SU-DHL-6 (cell line): ENCODE data around the gene NCAPH2.

Experiments
- H2AFZ ChIP-seq: fragments of 200-600 bp; sonication (generic); 2 replicates; pipeline ENCODE4 v1.6.1; 2014; ENCODE audit warnings: low read depth, mild to moderate bottlenecking, moderate library complexity, mixed read lengths, antibody characterized with exemption, low read length; ENCODE audit not compliant: severe bottlenecking
- H3F3A ChIP-seq: fragments of 200-600 bp; shearing (Covaris generic); 2 replicates; pipeline ENCODE4 v1.6.0; 2016; ENCODE audit warnings: antibody characterized with exemption, mild to moderate bottlenecking; ENCODE audit not compliant: insufficient read depth
- H3K27ac ChIP-seq: fragments of 200-600 bp; sonication (generic); 2 replicates; pipeline ENCODE4 v1.5.1; 2016; ENCODE audit warnings: low read depth, mild to moderate bottlenecking, low read length, moderate library complexity, mixed read lengths
- H3K27me3 ChIP-seq: fragments of 200-600 bp; sonication (generic), shearing (Covaris generic); 2 replicates; pipeline ENCODE4 v1.6.0; 2014; ENCODE audit warnings: mild to moderate bottlenecking, low read length
- H3K36me3 ChIP-seq: fragments of 200-600 bp; sonication (generic); 2 replicates; pipeline ENCODE4 v1.6.1; 2014; ENCODE audit warnings: mild to moderate bottlenecking, low read length, mixed read lengths
- H3K4me2 ChIP-seq: fragments of 300-600, 200-600 bp; shearing (Covaris generic), sonication (generic); 2 replicates; pipeline ENCODE4 v1.6.0; 2014; ENCODE audit warnings: low read length, low read depth, mild to moderate bottlenecking; ENCODE audit not compliant: poor library complexity, severe bottlenecking
- H3K4me3 ChIP-seq: fragments of 200-600 bp; sonication (generic); 2 replicates; pipeline ENCODE4 v1.5.1; 2014; ENCODE audit warnings: antibody characterized with exemption, low read length, mild to moderate bottlenecking, mixed read lengths; ENCODE audit not compliant: insufficient read depth, poor library complexity, severe bottlenecking
- H3K79me2 ChIP-seq: fragments of 200-600 bp; sonication (generic); 2 replicates; pipeline ENCODE4 v1.6.1; 2014; ENCODE audit warnings: mild to moderate bottlenecking, low read length, moderate library complexity; ENCODE audit not compliant: insufficient read depth
- H3K9ac ChIP-seq: fragments of 200-600 bp; sonication (generic); 2 replicates; pipeline ENCODE4 v1.7.0; 2014; ENCODE audit warnings: mild to moderate bottlenecking, low read length
- H3K9me2 ChIP-seq: fragments of 200-600 bp; sonication (generic); replicated peaks from 2 replicates; pipeline ENCODE4 v1.6.1; 2014; ENCODE audit warnings: low read length; ENCODE audit not compliant: insufficient read depth
- H3K9me3 ChIP-seq: fragments of 200-600 bp; sonication (generic); 2 replicates; pipeline ENCODE4 v1.6.1; 2014; ENCODE audit warnings: low read length, mixed read lengths; ENCODE audit not compliant: insufficient read depth
- H4K20me1 ChIP-seq: fragments of 200-600 bp; sonication (generic); 2 replicates; pipeline ENCODE4 v1.6.1; 2014; ENCODE audit warnings: low read depth, mild to moderate bottlenecking, antibody characterized with exemption, low read length, moderate library complexity, mixed read lengths
- EZH2phosphoT487 ChIP-seq: fragments of 200-600 bp; sonication (generic), shearing (Covaris generic); conservative IDR thresholded peaks from 2 replicates; pipeline ENCODE4 v1.6.1; 2018; ENCODE audit warnings: mild to moderate bottlenecking, antibody characterized with exemption, low read length, moderate library complexity, mixed read lengths
- TF ChIP-seq, protein P1 (sequence below): fragments of 200-600 bp; sonication (generic); IDR thresholded peaks from one replicate; pipeline ENCODE4 v1.5.1; 2017; ENCODE audit warnings: antibody characterized with exemption, mild to moderate bottlenecking, low read length, moderate library complexity; ENCODE audit not compliant: insufficient read depth, poor library complexity, severe bottlenecking

NCAPH2 gene

GRCh38 chr22:50529416-50529896 is 21.4 kb downstream of the NCAPH2 start:
- H3K9me2 ChIP-seq, result no peaks in the 10 kb centered on the region
- H2AFZ ChIP-seq, result no peak overlapping the region
- H3K9ac ChIP-seq, result no peak overlapping the region
- no peaks in the 10 kb centered on the region for H3K27me3 ChIP-seq
- no peaks in the 10 kb centered on the region for H3K36me3 ChIP-seq
- H3K9me3 ChIP-seq, result no peaks in the 10 kb centered on the region
- no peak overlapping the region for H3K4me3 ChIP-seq
- H3F3A ChIP-seq, result peaks cover 17% of the 10 kb centered on the region; the same call in 1 of the 2 replicates
- no peak overlapping the region for H3K4me2 ChIP-seq
- no peak overlapping the region for H3K27ac ChIP-seq
- no peaks in the 10 kb centered on the region for H4K20me1 ChIP-seq
- peaks cover 5% of the 10 kb centered on the region; the same call in 1 of the 2 replicates for H3K79me2 ChIP-seq
- TF ChIP-seq EZH2phosphoT487, result no peak
- TF ChIP-seq, protein P1, sequence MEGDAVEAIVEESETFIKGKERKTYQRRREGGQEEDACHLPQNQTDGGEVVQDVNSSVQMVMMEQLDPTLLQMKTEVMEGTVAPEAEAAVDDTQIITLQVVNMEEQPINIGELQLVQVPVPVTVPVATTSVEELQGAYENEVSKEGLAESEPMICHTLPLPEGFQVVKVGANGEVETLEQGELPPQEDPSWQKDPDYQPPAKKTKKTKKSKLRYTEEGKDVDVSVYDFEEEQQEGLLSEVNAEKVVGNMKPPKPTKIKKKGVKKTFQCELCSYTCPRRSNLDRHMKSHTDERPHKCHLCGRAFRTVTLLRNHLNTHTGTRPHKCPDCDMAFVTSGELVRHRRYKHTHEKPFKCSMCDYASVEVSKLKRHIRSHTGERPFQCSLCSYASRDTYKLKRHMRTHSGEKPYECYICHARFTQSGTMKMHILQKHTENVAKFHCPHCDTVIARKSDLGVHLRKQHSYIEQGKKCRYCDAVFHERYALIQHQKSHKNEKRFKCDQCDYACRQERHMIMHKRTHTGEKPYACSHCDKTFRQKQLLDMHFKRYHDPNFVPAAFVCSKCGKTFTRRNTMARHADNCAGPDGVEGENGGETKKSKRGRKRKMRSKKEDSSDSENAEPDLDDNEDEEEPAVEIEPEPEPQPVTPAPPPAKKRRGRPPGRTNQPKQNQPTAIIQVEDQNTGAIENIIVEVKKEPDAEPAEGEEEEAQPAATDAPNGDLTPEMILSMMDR, result no peak

- peak within 1 kb of the TSS; percentile 61 for H3K4me2 ChIP-seq
- H3F3A ChIP-seq, result peaks cover 17% of the 10 kb centered on the region
- peak within 1 kb of the TSS; percentile 51 for H3K4me3 ChIP-seq
- H4K20me1 ChIP-seq, result no peaks in the 10 kb centered on the region
- peaks cover under 1% of the 10 kb centered on the region; the same call in 1 of the 2 replicates for H3K79me2 ChIP-seq
- no peaks in the 10 kb centered on the region for H3K36me3 ChIP-seq
- no peaks in the 10 kb centered on the region for H3K9me3 ChIP-seq
- TF ChIP-seq, protein P1, result no peak
- TF ChIP-seq EZH2phosphoT487, result no peak
- peak within 1 kb of the TSS; percentile 38 for H3K27ac ChIP-seq
- peak within 1 kb of the TSS; percentile 24 for H2AFZ ChIP-seq
- H3K9me2 ChIP-seq, result no peaks in the 10 kb centered on the region
- H3K27me3 ChIP-seq, result no peaks in the 10 kb centered on the region
- H3K9ac ChIP-seq, result peak within 1 kb of the TSS; percentile 62
Observed at GRCh38 chr22:50529897-50530579, 22.0 kb downstream of the NCAPH2 start, which contains the start of gene TYMP. Gene TYMP, minus strand, starts transcription at chr22:50530012. Its CDS starts 303 bp downstream, at chr22:50529709.

GRCh38 chr22:50530580-50530876 is 22.5 kb downstream of the NCAPH2 start:
- H3K27ac ChIP-seq, result peak overlapping the region; percentile 38
- H3K27me3 ChIP-seq, result no peaks in the 10 kb centered on the region
- H3F3A ChIP-seq, result peaks cover 21% of the 10 kb centered on the region
- H4K20me1 ChIP-seq, result no peaks in the 10 kb centered on the region
- H3K79me2 ChIP-seq, result no peaks in the 10 kb centered on the region
- H3K4me3 ChIP-seq, result peak overlapping the region; percentile 51
- peak overlapping the region; percentile 24 for H2AFZ ChIP-seq
- H3K9me2 ChIP-seq, result no peaks in the 10 kb centered on the region
- TF ChIP-seq EZH2phosphoT487, result no peak
- TF ChIP-seq, protein P1, result no peak
- no peaks in the 10 kb centered on the region for H3K9me3 ChIP-seq
- peak overlapping the region; percentile 62 for H3K9ac ChIP-seq
- H3K36me3 ChIP-seq, result no peaks in the 10 kb centered on the region
- H3K4me2 ChIP-seq, result peak overlapping the region; percentile 61
